ENCODE measurements around the gene MYO3B. TPM values are rescaled to one million over a fixed set of nuclear protein-coding genes. Genes with fewer than 3 reads are reported as not detected.

The MYO3B gene
- polyA plus RNA-seq, 1 donor = 0.30 TPM

GRCh38 chr2:170350929-170351826 is 173.2 kb downstream of the MYO3B start:
- Histone ChIP-seq H3K4me1 (ENCODE audit: control insufficient read depth, insufficient read depth, low read length) (no peaks in the 10 kb centered on the region), H3K36me3 (ENCODE audit: control insufficient read depth, insufficient read depth, low read length) (no peaks in the 10 kb centered on the region), H3K27ac (ENCODE audit: low read length) (no peak overlapping the region), H3K9me3 (ENCODE audit: control insufficient read depth, low read depth, low read length) (no peaks in the 10 kb centered on the region), H3K27me3 (ENCODE audit: control insufficient read depth, insufficient read depth, low read length) (peaks cover 15% of the 10 kb centered on the region), H3K4me3 (ENCODE audit: low read length) (no peak overlapping the region)
- WGBS (ENCODE audit: insufficient coverage, low lambda C conversion rate) = 92% methylated on average over 2 of the region's 4 CpGs
- DNase-seq = no peak

- Histone ChIP-seq H3K4me1 (ENCODE audit: control insufficient read depth, insufficient read depth, low read length) (no peaks in the 10 kb centered on the region), H3K4me3 (ENCODE audit: low read length) (no peak overlapping the region), H3K36me3 (ENCODE audit: control insufficient read depth, insufficient read depth, low read length) (no peaks in the 10 kb centered on the region), H3K27ac (ENCODE audit: low read length) (no peak overlapping the region), H3K27me3 (ENCODE audit: control insufficient read depth, insufficient read depth, low read length) (peaks cover 13% of the 10 kb centered on the region), H3K9me3 (ENCODE audit: control insufficient read depth, low read depth, low read length) (no peaks in the 10 kb centered on the region)
- no peak for DNase-seq
- WGBS (ENCODE audit: insufficient coverage, low lambda C conversion rate) = 100% methylated on average over 1 of the region's 2 CpGs
Observed at GRCh38 chr2:170353723-170354122, 175.8 kb downstream of the MYO3B start.

- H3K9me3 ChIP-seq (ENCODE audit: control insufficient read depth, low read depth, low read length) = no peaks in the 10 kb centered on the region
- H3K27ac ChIP-seq (ENCODE audit: low read length) = no peak overlapping the region
- peaks cover 10% of the 10 kb centered on the region for H3K27me3 ChIP-seq (ENCODE audit: control insufficient read depth, insufficient read depth, low read length)
- no peaks in the 10 kb centered on the region for H3K4me1 ChIP-seq (ENCODE audit: control insufficient read depth, insufficient read depth, low read length)
- no peaks in the 10 kb centered on the region for H3K36me3 ChIP-seq (ENCODE audit: control insufficient read depth, insufficient read depth, low read length)
- no peak overlapping the region for H3K4me3 ChIP-seq (ENCODE audit: low read length)
- DNase-seq = no peak
- WGBS (ENCODE audit: insufficient coverage, low lambda C conversion rate) = no CpG with 5 or more reads among the region's 2 CpGs
Observed at GRCh38 chr2:170354388-170354787, 176.4 kb downstream of the MYO3B start.

- no peaks in the 10 kb centered on the region for H3K4me1 ChIP-seq (ENCODE audit: control insufficient read depth, insufficient read depth, low read length)
- H3K27ac ChIP-seq (ENCODE audit: low read length) = no peak overlapping the region
- no CpG with 5 or more reads among the region's 2 CpGs for WGBS (ENCODE audit: insufficient coverage, low lambda C conversion rate)
- H3K36me3 ChIP-seq (ENCODE audit: control insufficient read depth, insufficient read depth, low read length) = no peaks in the 10 kb centered on the region
- no peak overlapping the region for H3K4me3 ChIP-seq (ENCODE audit: low read length)
- no peaks in the 10 kb centered on the region for H3K9me3 ChIP-seq (ENCODE audit: control insufficient read depth, low read depth, low read length)
- no peak for DNase-seq
- peaks cover 10% of the 10 kb centered on the region for H3K27me3 ChIP-seq (ENCODE audit: control insufficient read depth, insufficient read depth, low read length)
Observed at GRCh38 chr2:170354855-170355780, 177.2 kb downstream of the MYO3B start.

GRCh38 chr2:170359466-170359865 is 181.5 kb downstream of the MYO3B start:
- WGBS (ENCODE audit: insufficient coverage, low lambda C conversion rate) = 90% methylated on average over 3 of the region's 3 CpGs
- Histone ChIP-seq H3K4me3 (ENCODE audit: low read length) (no peak overlapping the region), H3K27me3 (ENCODE audit: control insufficient read depth, insufficient read depth, low read length) (peaks cover 12% of the 10 kb centered on the region), H3K36me3 (ENCODE audit: control insufficient read depth, insufficient read depth, low read length) (no peaks in the 10 kb centered on the region), H3K27ac (ENCODE audit: low read length) (no peak overlapping the region), H3K9me3 (ENCODE audit: control insufficient read depth, low read depth, low read length) (no peaks in the 10 kb centered on the region), H3K4me1 (ENCODE audit: control insufficient read depth, insufficient read depth, low read length) (no peaks in the 10 kb centered on the region)
- DNase-seq = no peak

GRCh38 chr2:170360546-170361089 is 182.7 kb downstream of the MYO3B start:
- no peaks in the 10 kb centered on the region for H3K9me3 ChIP-seq (ENCODE audit: control insufficient read depth, low read depth, low read length)
- H3K27ac ChIP-seq (ENCODE audit: low read length) = no peak overlapping the region
- H3K4me1 ChIP-seq (ENCODE audit: control insufficient read depth, insufficient read depth, low read length) = no peaks in the 10 kb centered on the region
- H3K4me3 ChIP-seq (ENCODE audit: low read length) = no peak overlapping the region
- no peaks in the 10 kb centered on the region for H3K36me3 ChIP-seq (ENCODE audit: control insufficient read depth, insufficient read depth, low read length)
- peaks cover 19% of the 10 kb centered on the region for H3K27me3 ChIP-seq (ENCODE audit: control insufficient read depth, insufficient read depth, low read length)
- whole genome bisulfite sequencing (ENCODE audit: insufficient coverage, low lambda C conversion rate) = no CpG with 5 or more reads among the region's 3 CpGs
- no peak for DNase-seq

- no peaks in the 10 kb centered on the region for H3K4me1 ChIP-seq (ENCODE audit: control insufficient read depth, insufficient read depth, low read length)
- peak; percentile 20 to 51 for DNase-seq
- H3K9me3 ChIP-seq (ENCODE audit: control insufficient read depth, low read depth, low read length) = no peaks in the 10 kb centered on the region
- no peak overlapping the region for H3K4me3 ChIP-seq (ENCODE audit: low read length)
- H3K27ac ChIP-seq (ENCODE audit: low read length) = no peak overlapping the region
- no CpG with 5 or more reads among the region's 5 CpGs for WGBS (ENCODE audit: insufficient coverage, low lambda C conversion rate)
- H3K27me3 ChIP-seq (ENCODE audit: control insufficient read depth, insufficient read depth, low read length) = peaks cover 26% of the 10 kb centered on the region
- H3K36me3 ChIP-seq (ENCODE audit: control insufficient read depth, insufficient read depth, low read length) = no peaks in the 10 kb centered on the region
Observed at GRCh38 chr2:170361090-170361936, 183.4 kb downstream of the MYO3B start.

GRCh38 chr2:170362313-170362870 is 184.4 kb downstream of the MYO3B start:
- no peaks in the 10 kb centered on the region for H3K4me1 ChIP-seq (ENCODE audit: control insufficient read depth, insufficient read depth, low read length)
- H3K4me3 ChIP-seq (ENCODE audit: low read length) = no peak overlapping the region
- H3K27me3 ChIP-seq (ENCODE audit: control insufficient read depth, insufficient read depth, low read length) = peaks cover 36% of the 10 kb centered on the region
- no peak overlapping the region for H3K27ac ChIP-seq (ENCODE audit: low read length)
- DNase-seq = no peak
- no peaks in the 10 kb centered on the region for H3K9me3 ChIP-seq (ENCODE audit: control insufficient read depth, low read depth, low read length)
- H3K36me3 ChIP-seq (ENCODE audit: control insufficient read depth, insufficient read depth, low read length) = no peaks in the 10 kb centered on the region
- WGBS (ENCODE audit: insufficient coverage, low lambda C conversion rate) = no CpG with 5 or more reads among the region's 3 CpGs

GRCh38 chr2:170362871-170363631 is 185.1 kb downstream of the MYO3B start:
- WGBS (ENCODE audit: insufficient coverage, low lambda C conversion rate) = no CpG with 5 or more reads among the region's 6 CpGs
- peaks cover 40% of the 10 kb centered on the region for H3K27me3 ChIP-seq (ENCODE audit: control insufficient read depth, insufficient read depth, low read length)

More at GRCh38 chr2:170362871-170363631, 185.1 kb downstream of the MYO3B start:
- no peaks in the 10 kb centered on the region for H3K9me3 ChIP-seq (ENCODE audit: control insufficient read depth, low read depth, low read length)
- no peaks in the 10 kb centered on the region for H3K4me1 ChIP-seq (ENCODE audit: control insufficient read depth, insufficient read depth, low read length)
- no peaks in the 10 kb centered on the region for H3K36me3 ChIP-seq (ENCODE audit: control insufficient read depth, insufficient read depth, low read length)
- DNase-seq = no peak
- no peak overlapping the region for H3K27ac ChIP-seq (ENCODE audit: low read length)
- H3K4me3 ChIP-seq (ENCODE audit: low read length) = no peak overlapping the region
